Glomerular visceral epithelial cell (primary cell): ENCODE data around the gene SCEL.
A peak's percentile ranks its signal among the peaks of the same experiment; 100 is the strongest.

ENCODE experiments used
- DNase-seq: peaks from one replicate; pipeline ENCODE4 v3.0.0-alpha.2; 2016; ENCODE audit errors: extremely low spot score

SCEL gene

GRCh38 chr13:77521595-77522367, 13.7 kb upstream of the SCEL start:
- peak; percentile 84 for DNase-seq

GRCh38 chr13:77522444-77522843, 13.1 kb upstream of the SCEL start:
- no peak for DNase-seq

- no peak for DNase-seq
Observed at GRCh38 chr13:77523386-77523785, 12.1 kb upstream of the SCEL start.

- DNase-seq: no peak
Observed at GRCh38 chr13:77523834-77524728, 11.4 kb upstream of the SCEL start.

- no peak for DNase-seq
Observed at GRCh38 chr13:77528414-77528813, 7.1 kb upstream of the SCEL start.

- DNase-seq: no peak
Observed at GRCh38 chr13:77528834-77529500, 6.5 kb upstream of the SCEL start.

GRCh38 chr13:77529501-77529840, 6.0 kb upstream of the SCEL start:
- no peak for DNase-seq

- no peak for DNase-seq
Observed at GRCh38 chr13:77530875-77531274, 4.6 kb upstream of the SCEL start.

- no peak for DNase-seq
Observed at GRCh38 chr13:77532983-77533382, 2.5 kb upstream of the SCEL start.

- DNase-seq: peak; percentile 44
Observed at GRCh38 chr13:77533875-77534788, 1.4 kb upstream of the SCEL start.

GRCh38 chr13:77536358-77536757, 852 bp downstream of the SCEL start:
- DNase-seq: no peak

- DNase-seq: no peak
Observed at GRCh38 chr13:77537289-77537919, 1.9 kb downstream of the SCEL start.

GRCh38 chr13:77543711-77544110, 8.2 kb downstream of the SCEL start:
- no peak for DNase-seq

GRCh38 chr13:77544355-77544754, 8.8 kb downstream of the SCEL start:
- peak; percentile 74 for DNase-seq

GRCh38 chr13:77544758-77545338, 9.3 kb downstream of the SCEL start:
- DNase-seq: no peak

- DNase-seq: no peak
Observed at GRCh38 chr13:77545626-77546412, 10.3 kb downstream of the SCEL start.

- DNase-seq: no peak
Observed at GRCh38 chr13:77548095-77548494, 12.6 kb downstream of the SCEL start.

GRCh38 chr13:77548594-77548993, 13.1 kb downstream of the SCEL start:
- DNase-seq: no peak

- peak; percentile 42 for DNase-seq
Observed at GRCh38 chr13:77554069-77554468, 18.6 kb downstream of the SCEL start.

GRCh38 chr13:77555246-77555645, 19.7 kb downstream of the SCEL start:
- DNase-seq: no peak
